ENCODE measurements around the gene ZDHHC12.
A peak's percentile ranks its signal among the peaks of the same experiment; 100 is the strongest.

The ZDHHC12 gene

GRCh38 chr9:128770286-128771030 is 46.5 kb upstream of the ZDHHC12 start:
- DNase-seq (ENCODE audit: low read depth) = no peak

GRCh38 chr9:128768606-128769005 is 44.7 kb upstream of the ZDHHC12 start:
- H3K4me3 ChIP-seq (ENCODE audit: low read depth, low read length) = no peak overlapping the region
- DNase-seq (ENCODE audit: low read depth) = no peak
- no peak for TF ChIP-seq MYC (IDR thresholded peaks at IDR 0.05; ENCODE audit: low read depth, low read length)

More at GRCh38 chr9:128770286-128771030, 46.5 kb upstream of the ZDHHC12 start:
- H3K4me3 ChIP-seq (ENCODE audit: low read depth, low read length) = peak overlapping the region; percentile 84
- no peak for TF ChIP-seq MYC (IDR thresholded peaks at IDR 0.05; ENCODE audit: low read depth, low read length)
- TF ChIP-seq POLR2A (IDR thresholded peaks at IDR 0.05; ENCODE audit: extremely low read depth, insufficient read length) = no peak
- TF ChIP-seq MAX (IDR thresholded peaks at IDR 0.05; ENCODE audit: low read depth, low read length) = no peak
- TF ChIP-seq CTCF (IDR thresholded peaks at IDR 0.05; ENCODE audit: low read depth, low read length) = no peak

- H3K4me3 ChIP-seq (ENCODE audit: low read depth, low read length) = no peak overlapping the region
- TF ChIP-seq POLR2A (IDR thresholded peaks at IDR 0.05; ENCODE audit: extremely low read depth, insufficient read length) = no peak
- no peak for TF ChIP-seq MYC (IDR thresholded peaks at IDR 0.05; ENCODE audit: low read depth, low read length)
- no peak for TF ChIP-seq MAX (IDR thresholded peaks at IDR 0.05; ENCODE audit: low read depth, low read length)
- no peak for TF ChIP-seq CTCF (IDR thresholded peaks at IDR 0.05; ENCODE audit: low read depth, low read length)
- no peak for DNase-seq (ENCODE audit: low read depth)
Measured at GRCh38 chr9:128765499-128765898, 41.6 kb upstream of the ZDHHC12 start.

GRCh38 chr9:128764361-128764760 is 40.4 kb upstream of the ZDHHC12 start:
- peak; percentile 34 for DNase-seq (ENCODE audit: low read depth)
- H3K4me3 ChIP-seq (ENCODE audit: low read depth, low read length) = no peak overlapping the region
- TF ChIP-seq MYC (IDR thresholded peaks at IDR 0.05; ENCODE audit: low read depth, low read length) (no peak), CTCF (IDR thresholded peaks at IDR 0.05; ENCODE audit: low read depth, low read length) (peak; percentile 7)

GRCh38 chr9:128762671-128763449 is 38.9 kb upstream of the ZDHHC12 start:
- TF ChIP-seq MYC (IDR thresholded peaks at IDR 0.05; ENCODE audit: low read depth, low read length) = no peak
- DNase-seq (ENCODE audit: low read depth) = no peak
- H3K4me3 ChIP-seq (ENCODE audit: low read depth, low read length) = no peak overlapping the region

GRCh38 chr9:128757602-128758001 is 33.7 kb upstream of the ZDHHC12 start:
- TF ChIP-seq POLR2A (IDR thresholded peaks at IDR 0.05; ENCODE audit: extremely low read depth, insufficient read length) (no peak), CTCF (IDR thresholded peaks at IDR 0.05; ENCODE audit: low read depth, low read length) (no peak), MYC (IDR thresholded peaks at IDR 0.05; ENCODE audit: low read depth, low read length) (no peak), MAX (IDR thresholded peaks at IDR 0.05; ENCODE audit: low read depth, low read length) (no peak)
- no peak overlapping the region for H3K4me3 ChIP-seq (ENCODE audit: low read depth, low read length)
- no peak for DNase-seq (ENCODE audit: low read depth)

- TF ChIP-seq MYC (IDR thresholded peaks at IDR 0.05; ENCODE audit: low read depth, low read length) (no peak), POLR2A (IDR thresholded peaks at IDR 0.05; ENCODE audit: extremely low read depth, insufficient read length) (no peak), MAX (IDR thresholded peaks at IDR 0.05; ENCODE audit: low read depth, low read length) (no peak), CTCF (IDR thresholded peaks at IDR 0.05; ENCODE audit: low read depth, low read length) (no peak)
- no peak overlapping the region for H3K4me3 ChIP-seq (ENCODE audit: low read depth, low read length)
- DNase-seq (ENCODE audit: low read depth) = no peak
Measured at GRCh38 chr9:128753627-128754026, 29.7 kb upstream of the ZDHHC12 start.
